ENCODE measurements around the gene SNX1.

SNX1 gene

GRCh38 chr15:64095795-64096667, at the start of gene SNX1:
Gene SNX1, plus strand, starts transcription at chr15:64095982. Its CDS starts 32 bp downstream, at chr15:64096014.
- peak; percentile 95 to 96 for DNase-seq (ENCODE audit: low read depth in 2 of 2)
- H3K4me3 ChIP-seq (replicated peaks in 1 of 2; ENCODE audit: low read depth in 2 of 2, low read length in 2 of 2), result peak within 1 kb of the TSS; percentile 96 to 97
- TF ChIP-seq CTCF (IDR thresholded peaks at IDR 0.05; ENCODE audit: low read depth, low read length), result no peak

- TF ChIP-seq CTCF (IDR thresholded peaks at IDR 0.05; ENCODE audit: low read depth, low read length), result peak; percentile 48
- peak; percentile 46 to 69 for DNase-seq (ENCODE audit: low read depth in 2 of 2)
- H3K4me3 ChIP-seq (replicated peaks in 1 of 2; ENCODE audit: low read depth in 2 of 2, low read length in 2 of 2), result peak within 1 kb of the TSS; percentile 42 to 48
These were observed 49.2 kb upstream of the SNX1 start, which contains the start of gene DAPK2 for GRCh38 chr15:64046421-64047153. Gene DAPK2, minus strand, starts transcription at chr15:64046485. Its CDS starts 6,224 bp downstream, at chr15:64040261.

- H3K4me3 ChIP-seq (replicated peaks in 1 of 2; ENCODE audit: low read depth in 2 of 2, low read length in 2 of 2), result no peak overlapping the region
- no peak for DNase-seq (ENCODE audit: low read depth in 2 of 2)
- no peak for TF ChIP-seq CTCF (IDR thresholded peaks at IDR 0.05; ENCODE audit: low read depth, low read length)
These were observed 46.9 kb upstream of the SNX1 start for GRCh38 chr15:64048781-64049460.

GRCh38 chr15:64050281-64051092, 45.3 kb upstream of the SNX1 start:
- no peak for TF ChIP-seq CTCF (IDR thresholded peaks at IDR 0.05; ENCODE audit: low read depth, low read length)

GRCh38 chr15:64051093-64051402, 44.7 kb upstream of the SNX1 start:
- DNase-seq (ENCODE audit: low read depth in 2 of 2), result no peak
- no peak for TF ChIP-seq CTCF (IDR thresholded peaks at IDR 0.05; ENCODE audit: low read depth, low read length)
- no peak overlapping the region for H3K4me3 ChIP-seq (replicated peaks in 1 of 2; ENCODE audit: low read depth in 2 of 2, low read length in 2 of 2)

More at GRCh38 chr15:64050281-64051092, 45.3 kb upstream of the SNX1 start:
- no peak overlapping the region for H3K4me3 ChIP-seq (replicated peaks in 1 of 2; ENCODE audit: low read depth in 2 of 2, low read length in 2 of 2)
- no peak for DNase-seq (ENCODE audit: low read depth in 2 of 2)

Data from cardiac fibroblast (primary cell).